CD4-positive, alpha-beta T cell treated with Interleukin-4 for 4 hours (primary cell): ENCODE measurements around the gene RPS6KA2.
A peak's percentile ranks its signal among the peaks of the same experiment; 100 is the strongest.

Experiments
- DNase-seq: peaks from one replicate; pipeline ENCODE4 v3.0.0-alpha.2; 2020

The RPS6KA2 gene

DNA sequence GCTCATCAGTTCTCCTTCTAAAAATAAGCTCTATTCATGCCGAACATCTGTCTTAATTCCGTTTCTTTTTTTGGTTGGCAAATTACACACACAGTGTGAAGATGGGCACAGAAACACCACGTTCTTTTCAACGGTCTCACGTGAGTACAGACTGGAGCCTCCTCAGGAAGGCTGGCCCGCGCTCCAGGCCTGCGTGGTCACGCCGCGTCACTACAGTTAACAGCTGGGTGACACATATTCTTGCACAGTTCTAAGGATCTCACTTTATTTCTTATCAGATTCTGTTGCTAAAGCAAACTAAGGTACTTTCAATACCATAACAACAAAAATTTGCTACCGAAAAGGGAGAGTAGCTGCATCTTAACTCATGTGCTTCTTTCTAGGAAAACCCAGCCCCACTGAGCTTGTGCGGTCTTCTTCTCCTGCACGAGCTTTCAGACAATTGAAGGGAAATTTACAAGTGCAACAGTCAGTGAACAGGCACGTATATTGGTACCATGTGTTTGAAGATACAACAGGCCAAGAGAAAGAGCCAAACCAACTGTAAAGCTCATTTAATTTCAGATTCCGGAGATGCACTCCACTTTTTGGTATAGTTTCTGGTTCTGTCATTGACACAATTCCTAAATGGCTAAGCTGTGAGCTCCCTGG lies 188.7 kb downstream of the RPS6KA2 start:
- no peak for DNase-seq

GRCh38 chr6:166437661-166438060 lies 189.4 kb downstream of the RPS6KA2 start:
- DNase-seq: no peak

- DNase-seq: no peak
Observed at GRCh38 chr6:166436195-166437139, 190.6 kb downstream of the RPS6KA2 start.

GRCh38 chr6:166435574-166435973 lies 191.5 kb downstream of the RPS6KA2 start:
- peak; percentile 55 for DNase-seq

GRCh38 chr6:166434336-166434735 lies 192.7 kb downstream of the RPS6KA2 start:
- no peak for DNase-seq

DNA sequence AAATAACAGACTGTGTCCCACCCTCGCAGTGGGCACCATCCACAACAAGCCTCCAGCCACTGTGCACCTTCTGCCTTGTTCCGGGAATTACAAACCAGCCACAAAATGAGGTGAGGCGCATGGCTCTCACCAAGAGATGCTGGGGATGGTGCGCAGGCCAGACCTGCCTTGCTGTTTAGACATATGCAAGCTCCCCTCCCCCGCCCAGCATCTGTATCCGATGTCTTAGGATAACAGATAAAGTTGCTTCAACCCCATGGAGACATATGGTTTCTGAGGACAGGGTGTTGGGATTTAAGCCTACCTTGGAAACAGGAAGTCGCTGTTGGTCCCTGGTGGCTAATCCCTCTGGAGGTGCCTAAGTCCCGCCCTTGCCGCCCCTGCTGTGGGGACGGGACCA lies 194.0 kb downstream of the RPS6KA2 start:
- no peak for DNase-seq

DNA sequence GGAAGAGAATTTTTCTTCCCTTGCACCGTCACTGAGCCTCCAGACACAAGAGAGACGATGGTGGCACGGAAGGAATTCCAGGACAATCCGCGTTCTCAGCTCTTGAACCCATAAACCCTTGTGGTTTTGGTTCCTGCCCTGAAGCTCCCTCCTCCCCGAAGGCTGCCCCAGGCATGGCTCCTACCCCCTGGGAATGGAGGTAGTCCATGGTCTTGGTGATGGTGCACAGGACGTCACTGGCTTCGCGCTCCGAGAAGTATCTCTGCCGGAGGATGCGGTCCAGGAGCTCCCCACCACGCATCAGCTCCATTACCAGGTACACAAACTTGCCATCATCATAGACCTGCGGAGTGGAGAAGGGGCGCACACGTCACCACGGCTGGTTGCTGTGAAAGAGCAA lies 196.8 kb downstream of the RPS6KA2 start:
- DNase-seq: no peak

- no peak for DNase-seq
Observed at GRCh38 chr6:166424431-166424830, 202.6 kb downstream of the RPS6KA2 start.

DNA sequence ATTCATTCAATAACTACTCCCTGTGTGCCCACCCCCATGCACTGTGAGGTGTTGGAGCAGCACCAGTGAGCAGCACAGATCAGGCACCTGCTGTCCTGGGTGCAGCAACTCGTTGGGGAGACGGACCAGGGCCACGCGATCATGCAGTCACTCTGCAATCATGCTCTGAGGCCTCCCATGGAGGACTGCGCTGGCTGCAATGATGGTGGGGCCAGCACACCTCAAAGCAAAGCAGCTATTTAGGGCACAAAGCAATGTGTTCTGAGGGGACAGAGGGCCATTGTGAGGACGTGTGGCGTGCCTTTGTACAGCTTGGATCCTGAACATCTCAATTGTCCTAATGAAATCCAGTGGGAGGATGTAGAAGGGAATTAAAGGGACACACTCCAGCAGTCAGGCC lies 203.3 kb downstream of the RPS6KA2 start:
- DNase-seq: no peak

GRCh38 chr6:166423051-166423745 lies 203.9 kb downstream of the RPS6KA2 start:
- DNase-seq: no peak

DNA sequence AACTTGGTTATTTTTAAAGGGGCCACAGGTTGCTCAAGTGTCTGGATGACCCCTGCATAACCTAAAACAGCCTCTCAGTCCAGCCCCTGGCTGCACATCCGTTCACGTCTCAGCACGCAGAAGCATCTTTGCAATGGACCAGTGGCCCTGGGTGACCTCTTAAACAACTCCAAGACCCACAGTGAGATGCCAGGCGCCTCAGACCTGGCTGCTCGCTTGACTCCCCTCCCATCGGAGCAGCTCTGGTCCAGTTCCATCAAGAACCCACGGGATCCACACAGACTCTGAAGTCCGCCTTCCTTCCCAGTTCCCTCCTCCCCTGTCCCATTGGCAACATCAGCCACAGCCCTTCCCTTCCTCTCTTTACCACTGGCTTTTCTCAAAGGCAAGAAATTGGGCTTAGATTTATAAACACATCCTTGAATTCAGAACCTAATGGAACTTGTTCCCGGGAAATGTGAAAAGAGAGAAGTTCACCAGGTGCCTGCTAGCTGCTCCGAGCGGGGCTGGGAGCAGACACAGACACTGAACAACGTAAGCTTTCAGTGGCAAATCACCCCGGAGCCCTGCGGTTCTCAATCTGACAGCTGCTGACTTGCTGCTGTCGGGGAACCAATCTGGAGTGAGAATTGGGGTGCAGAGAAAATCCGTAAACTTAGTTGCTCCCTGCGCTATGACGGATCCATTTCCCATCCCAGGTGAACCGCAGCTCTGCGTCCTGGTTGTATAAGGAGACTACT lies 204.7 kb downstream of the RPS6KA2 start:
- no peak for DNase-seq

DNA sequence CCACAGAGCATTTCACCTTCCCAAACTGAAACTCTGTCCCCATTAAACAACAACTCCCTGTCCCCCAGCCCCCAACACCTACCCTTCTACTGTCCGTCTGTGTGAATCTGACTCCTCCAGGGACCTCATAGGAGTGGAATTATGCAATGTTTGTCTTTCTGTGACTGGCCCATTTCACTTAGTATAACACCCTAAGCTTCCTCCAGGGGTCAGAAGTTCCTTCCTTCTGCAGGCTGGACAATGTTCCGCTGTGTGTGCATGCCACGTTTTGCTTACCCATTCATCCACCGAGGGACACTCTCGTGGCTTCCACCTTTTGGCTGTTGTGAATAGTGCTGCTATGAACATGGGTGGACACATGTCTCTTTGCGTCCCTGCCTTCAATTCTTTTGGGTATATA lies 206.7 kb downstream of the RPS6KA2 start:
- no peak for DNase-seq

DNA sequence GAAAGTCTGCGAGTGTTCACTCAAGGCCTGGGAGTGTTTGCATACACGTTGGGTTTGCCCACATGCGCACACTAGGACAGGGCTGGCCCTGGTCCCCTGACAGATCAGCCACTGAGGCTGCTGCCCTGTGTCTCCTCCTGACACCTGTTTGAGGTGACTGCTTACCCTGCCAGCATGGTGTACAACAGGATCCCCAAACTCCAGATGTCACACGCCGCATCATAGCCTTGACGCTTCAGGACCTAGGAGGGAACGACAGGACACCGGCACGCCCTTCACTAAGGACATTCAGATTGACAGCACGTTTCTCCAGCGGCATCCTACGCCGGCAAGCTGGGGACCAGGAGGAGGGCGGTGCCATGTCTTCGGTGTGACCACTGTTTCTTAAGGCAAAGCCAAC lies 207.3 kb downstream of the RPS6KA2 start:
- no peak for DNase-seq

- DNase-seq: peak; percentile 85
Observed at GRCh38 chr6:166419286-166419685, 207.8 kb downstream of the RPS6KA2 start.

DNA sequence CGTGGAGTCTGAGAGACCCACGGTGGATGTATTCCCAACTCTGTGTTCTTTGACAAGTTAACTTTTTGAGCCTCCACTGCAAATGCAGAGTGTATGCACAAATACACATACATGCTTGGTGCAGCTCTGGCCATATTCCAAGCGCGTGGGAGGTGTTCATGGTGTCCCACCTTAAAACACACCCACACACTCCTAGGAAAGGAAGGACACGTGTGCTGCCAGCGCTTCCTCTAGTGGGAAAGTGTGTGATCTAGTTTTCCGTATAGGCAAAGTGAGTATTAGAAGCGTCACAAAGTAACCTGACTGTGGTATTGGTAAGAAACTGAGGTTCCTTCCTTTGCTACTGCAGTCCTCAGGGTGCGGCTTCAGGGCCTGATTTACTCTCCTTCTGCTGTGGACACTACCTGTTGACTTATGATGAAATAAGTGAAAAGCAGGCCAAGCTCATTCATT lies 208.3 kb downstream of the RPS6KA2 start:
- DNase-seq: peak; percentile 21

DNA sequence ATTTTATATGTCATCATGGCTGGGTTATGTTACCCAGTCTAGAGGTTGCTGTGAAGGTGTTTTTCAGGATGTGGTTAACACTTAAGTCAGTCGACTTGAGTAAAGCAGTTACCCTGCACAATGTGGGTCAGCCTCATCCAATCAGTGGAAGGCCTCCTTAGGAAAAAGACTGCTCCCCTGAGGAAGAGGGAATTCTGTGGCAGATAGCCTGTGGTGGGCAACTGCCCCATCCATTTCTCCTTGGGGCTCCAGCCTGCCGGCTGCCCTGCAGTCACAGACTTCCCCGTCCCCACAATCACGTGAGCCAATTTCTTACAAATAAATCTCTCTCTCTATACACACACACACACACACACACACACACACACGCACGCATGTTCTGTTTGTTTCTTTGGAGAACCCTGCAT lies 209.8 kb downstream of the RPS6KA2 start:
- DNase-seq: peak; percentile 86

- no peak for DNase-seq
Observed at GRCh38 chr6:166415833-166416347, 211.2 kb downstream of the RPS6KA2 start.

DNA sequence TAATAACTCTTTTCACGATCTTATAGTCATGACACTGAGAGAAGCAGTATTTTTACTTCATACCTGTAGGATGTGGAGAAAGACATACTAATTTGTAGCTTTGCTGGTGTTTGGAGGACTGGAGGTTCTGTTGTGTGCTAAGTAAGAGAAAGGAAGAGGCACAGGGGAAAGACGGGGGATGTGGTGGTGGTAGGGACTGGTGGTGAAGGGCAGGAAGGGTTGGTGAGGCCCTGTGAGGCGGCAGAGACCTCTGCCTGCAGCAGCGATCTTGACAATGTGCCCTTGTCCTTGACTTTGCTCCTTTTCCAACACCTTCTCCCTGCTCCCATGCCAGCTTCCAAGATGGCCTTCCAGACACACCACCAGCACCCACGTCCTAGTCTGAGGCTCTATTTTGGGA lies 211.7 kb downstream of the RPS6KA2 start:
- DNase-seq: peak; percentile 51

DNA sequence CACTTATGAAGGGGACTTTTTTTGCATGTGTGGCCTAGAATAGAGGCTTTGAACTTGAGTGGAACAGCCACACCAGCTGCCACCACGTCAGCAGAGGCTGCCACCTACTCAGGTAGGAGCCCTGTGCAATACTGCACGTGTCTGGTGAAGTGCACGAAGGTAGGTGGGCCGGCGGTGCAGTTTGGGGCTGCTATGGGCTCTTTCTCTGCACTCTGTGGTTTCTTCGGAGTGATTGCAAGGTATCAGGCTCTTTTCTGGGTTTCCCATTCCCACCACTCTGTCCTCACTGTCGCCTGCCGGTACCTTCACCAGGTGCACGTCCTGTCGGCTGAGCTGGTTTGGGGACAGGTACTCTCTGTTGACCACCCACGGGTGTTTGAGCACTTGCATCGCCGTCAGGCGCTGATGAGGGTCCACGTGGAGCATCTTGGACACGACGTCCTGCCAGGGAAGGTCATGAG lies 213.5 kb downstream of the RPS6KA2 start:
- DNase-seq: peak; percentile 22

GRCh38 chr6:166412911-166413384 lies 214.1 kb downstream of the RPS6KA2 start:
- no peak for DNase-seq

- no peak for DNase-seq
Observed at GRCh38 chr6:166412156-166412910, 214.7 kb downstream of the RPS6KA2 start.
